HEK293T (cell line): ENCODE data around the gene MYOF.

Source experiments
- BHLHE40 ChIP-seq: fragments of 450-650 bp; IDR thresholded peaks from 2 replicates; pipeline ENCODE4 v1.6.1; 2016; ENCODE audit warnings: mild to moderate bottlenecking, moderate library complexity, borderline replicate concordance
- ELF4 ChIP-seq: fragments of 450-650 bp; IDR thresholded peaks from 2 replicates; pipeline ENCODE4 v1.6.1; 2017; ENCODE audit warnings: antibody characterized with exemption
- FOXA1 ChIP-seq: fragments of 450-650 bp; IDR thresholded peaks from 2 replicates; pipeline ENCODE4 v1.6.1; 2016; ENCODE audit warnings: mild to moderate bottlenecking
- FOXK2 ChIP-seq: fragments of 450-650 bp; IDR thresholded peaks from 2 replicates; pipeline ENCODE4 v1.6.1; 2016; ENCODE audit warnings: mild to moderate bottlenecking
- FOXM1 ChIP-seq: fragments of 450-650 bp; IDR thresholded peaks from 2 replicates; pipeline ENCODE4 v1.6.1; 2017; ENCODE audit warnings: mild to moderate bottlenecking, borderline replicate concordance
- HDGF ChIP-seq: fragments of 450-650 bp; IDR thresholded peaks from 2 replicates; pipeline ENCODE4 v1.6.1; 2017; ENCODE audit warnings: antibody characterized with exemption, borderline replicate concordance
- NFRKB ChIP-seq: fragments of 450-650 bp; IDR thresholded peaks from 2 replicates; pipeline ENCODE4 v1.6.1; 2016; ENCODE audit warnings: mild to moderate bottlenecking, moderate library complexity
- SP1 ChIP-seq: fragments of 450-650 bp; IDR thresholded peaks from 2 replicates; pipeline ENCODE4 v1.6.1; 2017
- SUZ12 ChIP-seq: fragments of 450-650 bp; IDR thresholded peaks from 2 replicates; pipeline ENCODE4 v1.6.1; 2016; ENCODE audit warnings: mild to moderate bottlenecking
- ZNF384 ChIP-seq: fragments of 450-650 bp; IDR thresholded peaks from 2 replicates; pipeline ENCODE4 v1.6.1; 2016
- TF ChIP-seq, protein P1 (sequence below): fragments of 450-650 bp; IDR thresholded peaks from 2 replicates; pipeline ENCODE4 v1.6.1; 2016

DNA sequence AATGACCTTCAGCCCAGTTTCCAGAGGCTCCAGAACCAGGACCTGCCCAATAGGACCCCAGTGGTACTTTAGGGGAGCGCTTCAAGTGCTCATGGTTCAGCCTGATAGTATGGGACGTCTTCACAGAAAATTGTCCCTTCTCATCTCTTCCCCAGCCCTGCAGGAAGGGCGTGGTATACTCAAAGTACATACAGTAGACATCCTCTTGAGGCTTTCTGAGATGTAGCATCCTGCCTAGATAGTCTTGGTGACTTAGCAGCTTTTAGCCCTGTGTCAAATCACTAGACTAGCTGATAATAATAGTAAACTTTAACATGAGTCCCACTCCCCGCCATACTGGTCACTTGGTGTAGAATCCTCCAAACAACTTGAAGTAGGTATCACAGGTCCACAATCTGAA, 215.3 kb downstream of the MYOF start:
- no peak for TF ChIP-seq SP1
- TF ChIP-seq ELF4: no peak
- no peak for TF ChIP-seq NFRKB
- no peak for TF ChIP-seq FOXA1
- no peak for TF ChIP-seq BHLHE40
- TF ChIP-seq ZNF384: no peak
- TF ChIP-seq, protein P1, sequence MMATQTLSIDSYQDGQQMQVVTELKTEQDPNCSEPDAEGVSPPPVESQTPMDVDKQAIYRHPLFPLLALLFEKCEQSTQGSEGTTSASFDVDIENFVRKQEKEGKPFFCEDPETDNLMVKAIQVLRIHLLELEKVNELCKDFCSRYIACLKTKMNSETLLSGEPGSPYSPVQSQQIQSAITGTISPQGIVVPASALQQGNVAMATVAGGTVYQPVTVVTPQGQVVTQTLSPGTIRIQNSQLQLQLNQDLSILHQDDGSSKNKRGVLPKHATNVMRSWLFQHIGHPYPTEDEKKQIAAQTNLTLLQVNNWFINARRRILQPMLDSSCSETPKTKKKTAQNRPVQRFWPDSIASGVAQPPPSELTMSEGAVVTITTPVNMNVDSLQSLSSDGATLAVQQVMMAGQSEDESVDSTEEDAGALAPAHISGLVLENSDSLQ: no peak
- no peak for TF ChIP-seq FOXK2
- no peak for TF ChIP-seq FOXM1
- TF ChIP-seq SUZ12: no peak
- TF ChIP-seq HDGF: no peak
